AG20443 (cell line): Measurements from ENCODE around the gene MBNL1.

ENCODE experiments used
- DNase-seq: peaks from one replicate; pipeline ENCODE4 v3.0.0; 2012; ENCODE audit warnings: low spot score, mixed read lengths

The MBNL1 gene

DNA sequence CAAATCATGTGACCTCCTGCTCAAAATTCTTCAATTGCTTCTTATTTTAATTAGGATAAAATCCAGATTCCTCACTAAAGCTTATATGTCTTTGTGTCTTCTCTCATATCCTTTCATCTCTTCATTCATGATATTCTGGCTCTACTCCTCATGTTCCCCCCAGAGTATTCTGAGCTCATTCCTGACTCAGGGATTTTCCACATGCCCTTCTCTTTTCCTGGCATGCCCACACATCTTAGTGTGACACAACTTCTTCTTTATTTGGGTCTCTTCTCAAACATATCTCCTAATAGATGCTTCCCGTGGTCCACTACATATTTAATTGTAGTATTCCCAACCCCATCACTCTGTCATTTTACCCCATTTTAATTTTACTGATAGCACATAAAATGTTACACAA is 15.2 kb upstream of the MBNL1 start:
- DNase-seq: no peak

DNA sequence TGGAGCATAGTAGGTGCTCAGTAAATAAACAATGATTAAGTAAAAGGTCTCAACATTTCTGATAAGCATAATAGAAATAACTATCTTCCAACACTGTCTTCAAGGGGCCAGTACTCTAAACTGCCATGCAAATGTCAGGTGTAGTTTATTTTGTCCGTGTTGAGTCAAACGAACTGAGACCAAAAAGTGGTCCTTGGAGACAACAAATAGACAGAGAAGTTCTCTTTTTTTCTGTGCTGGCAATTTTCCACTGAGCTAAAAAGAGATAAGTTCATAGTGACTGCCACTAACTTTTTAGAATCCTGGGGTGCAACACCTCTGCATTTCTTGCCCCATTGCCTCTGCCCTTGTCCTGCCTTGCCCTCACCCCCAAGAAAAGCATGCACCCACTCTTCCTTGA is 14.7 kb upstream of the MBNL1 start:
- DNase-seq: no peak

DNA sequence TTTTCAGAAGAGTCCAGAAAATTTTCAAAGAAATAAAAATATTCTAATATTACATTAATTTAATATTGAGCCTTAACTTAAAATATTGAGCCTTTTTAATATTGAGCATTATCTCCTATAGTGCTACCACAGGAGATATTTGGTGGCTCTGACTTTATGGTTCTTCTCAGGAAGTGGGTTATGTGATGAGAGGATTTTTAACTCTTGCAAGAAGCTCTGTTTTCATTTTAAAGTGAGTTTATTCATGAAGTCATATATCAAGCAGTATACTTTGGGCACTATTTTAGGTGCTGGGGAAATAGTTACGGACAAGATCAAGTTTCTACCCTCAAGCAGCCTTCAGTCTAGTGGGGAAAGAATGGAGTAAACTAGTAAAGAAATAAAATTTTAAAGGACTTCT is 13.4 kb upstream of the MBNL1 start:
- DNase-seq: no peak

DNA sequence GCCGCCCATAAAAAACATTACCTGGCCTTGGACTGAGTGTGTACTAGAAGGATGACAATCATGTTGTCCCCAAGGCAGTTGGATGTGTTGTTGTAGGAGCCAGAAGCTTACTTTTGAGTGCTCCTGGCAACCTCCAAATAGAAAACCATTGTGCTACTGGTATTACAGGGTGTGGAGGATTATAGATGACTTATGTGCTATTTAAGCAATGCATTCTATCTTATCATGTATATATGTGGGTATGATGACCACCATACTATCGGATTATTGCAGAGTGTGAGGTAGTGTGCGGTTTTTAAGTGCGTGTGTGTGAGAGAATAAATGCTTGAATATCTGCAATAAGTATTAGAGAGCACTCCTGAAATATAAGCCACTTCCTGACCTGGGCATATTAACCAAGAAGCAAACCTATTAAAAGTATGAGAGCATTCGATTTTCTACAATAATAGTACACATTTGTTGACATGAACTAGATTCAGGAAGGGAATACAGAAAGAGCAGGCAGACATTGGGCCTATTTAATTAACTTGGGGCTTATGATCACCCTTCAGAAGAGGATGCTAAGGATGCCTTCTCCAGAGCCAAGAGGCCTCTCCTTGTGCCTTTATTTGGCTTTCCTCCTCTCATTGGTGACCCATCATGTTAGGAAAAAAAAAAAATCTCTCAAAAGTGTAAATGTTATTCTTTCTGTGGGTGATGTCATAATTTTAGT is 11.7 kb upstream of the MBNL1 start:
- DNase-seq: peak; percentile 34

DNA sequence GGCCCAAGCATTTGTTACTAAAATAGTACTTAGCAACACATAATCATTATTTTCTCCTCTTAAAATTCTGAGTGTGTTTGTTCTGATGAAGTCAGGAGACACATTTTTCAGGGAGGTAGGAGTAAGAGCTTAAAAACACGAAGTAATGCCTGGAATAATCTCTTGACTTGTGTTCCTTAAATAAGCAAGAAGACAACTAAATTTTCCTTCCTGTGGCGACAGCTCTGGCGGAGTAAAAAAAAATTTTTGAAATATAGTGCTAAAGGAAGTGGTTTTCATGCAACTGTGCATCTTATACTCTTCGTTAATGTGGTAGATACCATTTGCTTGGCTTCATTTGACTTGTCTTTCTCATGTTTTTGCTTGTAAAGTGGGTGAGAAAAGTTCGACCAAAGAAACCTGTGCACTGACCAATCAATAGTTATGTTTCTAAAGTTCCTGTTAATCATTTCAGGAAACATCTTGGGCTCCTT is 11.1 kb upstream of the MBNL1 start:
- no peak for DNase-seq

DNA sequence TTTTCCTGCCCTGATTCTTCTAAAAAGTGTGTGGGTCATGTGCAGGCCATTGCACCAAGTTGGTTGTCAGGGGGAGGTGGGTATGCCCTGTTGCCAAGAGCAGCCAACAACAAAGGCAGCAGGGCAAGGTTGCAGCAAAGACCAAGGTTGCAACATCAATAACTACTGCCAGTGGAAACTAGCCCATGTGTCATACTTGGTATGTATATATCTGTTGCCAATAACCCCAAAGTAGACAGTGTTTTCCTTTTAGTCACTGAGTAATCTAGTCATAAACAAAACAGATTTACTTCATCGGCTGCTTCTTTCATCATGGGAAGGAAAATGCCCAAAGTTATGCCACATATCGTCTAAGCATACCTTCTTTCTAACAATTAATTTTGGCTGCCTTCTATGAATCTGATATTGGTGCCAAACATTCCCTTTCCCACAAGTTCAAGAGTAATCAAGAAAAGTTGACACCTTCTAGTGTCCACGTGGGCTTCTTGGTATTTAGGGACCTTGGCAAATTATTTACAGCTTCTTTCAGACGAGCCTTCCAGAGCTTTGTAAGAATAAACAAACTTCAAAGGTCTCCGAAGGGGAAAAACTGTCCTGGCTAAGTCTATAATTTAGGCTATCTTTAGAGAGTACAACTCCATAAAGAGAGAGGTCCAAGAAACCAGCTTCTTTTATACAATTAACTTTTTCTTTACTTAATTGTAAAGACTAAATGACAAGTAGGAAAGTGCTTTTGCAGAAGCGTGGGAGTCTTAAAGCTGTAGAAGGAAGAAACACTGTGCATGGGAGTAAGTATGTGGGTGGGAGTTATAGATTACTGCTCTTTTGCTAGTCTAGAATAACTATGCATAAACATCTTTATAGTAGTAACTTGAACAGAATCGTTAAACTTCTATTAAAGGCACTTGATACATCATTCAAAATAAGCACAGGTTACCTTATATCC is 10.0 kb upstream of the MBNL1 start:
- peak; percentile 95 for DNase-seq

DNA sequence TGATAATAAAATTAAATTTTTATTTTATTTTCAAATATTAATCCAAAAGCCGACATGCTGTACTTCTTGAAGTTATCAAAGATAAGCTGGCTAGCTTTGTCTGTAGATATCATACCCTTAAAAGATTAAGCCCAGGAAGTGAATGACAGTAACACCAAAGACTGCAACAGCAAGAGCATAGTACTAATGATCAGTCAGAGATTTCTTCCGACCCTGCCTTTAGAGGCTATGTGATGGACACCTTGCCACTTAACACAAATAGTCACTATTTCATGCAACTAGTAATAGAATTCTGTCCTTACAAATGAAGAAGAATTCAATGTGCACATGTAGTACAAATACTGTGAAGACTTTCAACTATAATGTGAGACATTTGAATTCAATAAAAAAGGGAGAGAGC is 9.3 kb upstream of the MBNL1 start:
- no peak for DNase-seq

DNA sequence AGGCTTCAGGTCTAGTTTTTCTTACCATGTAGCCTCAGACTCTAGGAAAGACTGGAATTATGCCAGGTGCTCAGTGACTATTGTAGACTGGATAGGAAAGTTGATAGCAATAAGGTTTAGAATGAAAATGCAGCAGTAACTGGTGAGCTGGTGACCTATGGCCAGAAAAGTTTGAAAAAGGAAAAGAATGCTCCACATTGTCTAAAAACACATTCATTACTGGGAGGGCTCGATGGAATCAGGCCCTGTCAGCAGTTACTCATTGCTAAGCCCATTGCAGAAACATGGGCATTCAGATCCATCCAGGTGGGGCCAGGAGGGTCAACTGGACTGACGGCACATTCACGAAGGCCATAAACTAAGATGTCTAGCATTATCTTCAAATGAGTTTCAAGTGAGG is 8.7 kb upstream of the MBNL1 start:
- DNase-seq: no peak

DNA sequence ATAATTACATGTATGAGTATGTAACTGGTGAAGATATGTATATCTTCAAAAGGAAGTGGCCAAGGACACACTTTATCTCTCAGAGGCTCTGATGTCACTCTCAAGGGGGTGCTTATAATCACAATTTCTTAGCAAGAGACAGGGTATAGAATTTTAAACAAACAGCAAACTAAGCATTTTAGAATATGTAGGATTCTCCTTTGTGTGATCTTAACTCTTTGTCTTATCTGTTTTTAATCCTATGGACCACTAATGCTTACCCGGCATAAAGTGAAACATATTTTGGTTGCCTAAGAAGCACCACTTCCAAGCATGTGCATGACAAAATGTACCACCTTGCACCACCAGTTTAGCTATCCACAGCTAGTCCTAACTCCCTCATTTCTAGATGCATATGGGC is 8.2 kb upstream of the MBNL1 start:
- no peak for DNase-seq

DNA sequence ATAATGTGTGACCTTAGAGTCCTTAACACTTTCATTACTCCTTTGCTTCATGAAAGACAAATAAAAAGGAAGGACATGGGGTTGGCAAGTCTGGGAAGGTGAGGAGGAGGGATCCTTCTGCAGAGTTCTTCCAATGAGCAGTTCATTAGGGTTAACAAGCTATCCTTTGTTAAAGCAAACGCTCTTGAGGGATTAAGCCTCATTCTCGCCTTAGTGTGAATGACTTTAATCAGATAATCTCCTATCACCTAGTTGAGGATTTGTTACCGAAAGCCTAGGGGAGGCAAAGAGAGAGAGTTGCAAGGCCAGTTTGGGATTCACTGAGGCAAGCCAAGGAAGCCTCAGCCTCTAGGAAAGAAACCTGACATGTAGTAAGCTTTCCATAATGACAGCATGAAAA is 7.4 kb upstream of the MBNL1 start:
- DNase-seq: no peak

DNA sequence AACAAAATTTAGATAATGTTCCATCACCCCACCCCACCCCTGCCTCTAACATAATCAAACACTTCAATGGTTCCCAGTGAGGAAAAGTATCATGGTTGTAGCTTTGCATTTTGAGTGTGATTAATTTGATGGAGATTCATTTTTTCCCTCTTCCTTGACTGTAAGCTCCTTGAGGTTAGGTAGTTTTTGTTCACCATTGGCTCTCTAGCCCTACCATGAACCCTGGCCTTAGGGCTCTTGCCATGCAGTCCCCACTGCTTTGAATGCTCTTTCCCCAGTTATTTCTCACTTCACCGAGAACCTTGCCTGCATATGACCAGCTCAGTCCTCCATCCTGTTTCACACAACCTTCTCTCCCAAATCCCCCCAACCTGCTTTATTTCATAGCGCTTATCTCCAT is 5.0 kb upstream of the MBNL1 start:
- no peak for DNase-seq

DNA sequence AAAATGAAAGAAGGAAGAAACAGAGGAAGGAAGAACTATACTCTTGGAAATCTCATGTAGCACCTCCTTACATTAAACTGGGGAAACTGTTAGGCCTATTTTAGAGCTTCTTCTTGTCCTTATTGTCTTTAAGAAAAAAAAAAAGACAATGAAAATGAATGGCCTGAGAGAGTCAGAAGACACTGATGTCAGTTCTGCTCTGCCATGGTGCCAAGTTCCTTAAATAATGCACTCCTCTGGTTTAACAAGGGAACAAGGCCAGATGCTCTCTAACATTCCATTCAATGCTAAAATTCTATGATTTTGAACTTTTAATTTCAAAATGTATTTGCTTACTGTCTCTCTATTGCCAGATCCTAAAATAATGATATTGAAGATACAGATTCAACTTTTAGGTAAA is 4.4 kb upstream of the MBNL1 start:
- DNase-seq: peak; percentile 9

DNA sequence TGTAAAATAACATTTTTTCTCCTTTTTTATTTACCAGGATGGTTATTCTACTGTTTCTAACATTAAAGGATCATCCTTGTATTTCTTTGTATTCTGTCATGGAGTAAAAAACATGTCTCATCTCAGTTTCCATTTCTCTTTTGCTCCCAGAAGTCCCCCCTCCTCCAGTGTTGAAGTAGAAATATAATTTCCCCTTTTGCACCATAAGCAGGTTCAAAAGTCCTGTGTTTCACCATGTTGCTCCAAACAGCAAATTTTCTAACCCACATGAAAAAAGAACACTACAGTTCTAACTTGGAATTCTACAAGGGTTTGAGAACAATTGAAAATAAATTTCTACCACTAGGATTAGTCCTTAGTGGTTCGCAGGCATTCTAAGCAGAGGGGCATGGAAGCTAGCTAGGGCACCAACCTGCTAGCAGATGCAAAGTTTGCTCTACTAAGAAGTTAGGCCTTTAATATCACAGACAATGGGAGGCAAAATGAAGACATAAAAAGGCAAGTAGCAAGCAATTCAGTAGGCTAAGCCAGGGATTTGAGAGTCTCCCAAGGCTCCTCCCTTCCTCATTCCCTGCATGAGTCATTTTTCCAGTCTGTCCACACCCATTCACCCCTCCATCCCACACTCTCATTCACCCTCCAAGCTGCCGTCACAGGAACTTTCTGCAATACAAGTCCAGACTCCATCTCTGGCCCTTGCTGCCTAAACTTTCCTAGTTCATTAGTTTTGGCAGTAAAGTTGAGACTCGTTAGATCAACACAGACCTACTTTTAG is 2.3 kb upstream of the MBNL1 start:
- DNase-seq: peak; percentile 81

DNA sequence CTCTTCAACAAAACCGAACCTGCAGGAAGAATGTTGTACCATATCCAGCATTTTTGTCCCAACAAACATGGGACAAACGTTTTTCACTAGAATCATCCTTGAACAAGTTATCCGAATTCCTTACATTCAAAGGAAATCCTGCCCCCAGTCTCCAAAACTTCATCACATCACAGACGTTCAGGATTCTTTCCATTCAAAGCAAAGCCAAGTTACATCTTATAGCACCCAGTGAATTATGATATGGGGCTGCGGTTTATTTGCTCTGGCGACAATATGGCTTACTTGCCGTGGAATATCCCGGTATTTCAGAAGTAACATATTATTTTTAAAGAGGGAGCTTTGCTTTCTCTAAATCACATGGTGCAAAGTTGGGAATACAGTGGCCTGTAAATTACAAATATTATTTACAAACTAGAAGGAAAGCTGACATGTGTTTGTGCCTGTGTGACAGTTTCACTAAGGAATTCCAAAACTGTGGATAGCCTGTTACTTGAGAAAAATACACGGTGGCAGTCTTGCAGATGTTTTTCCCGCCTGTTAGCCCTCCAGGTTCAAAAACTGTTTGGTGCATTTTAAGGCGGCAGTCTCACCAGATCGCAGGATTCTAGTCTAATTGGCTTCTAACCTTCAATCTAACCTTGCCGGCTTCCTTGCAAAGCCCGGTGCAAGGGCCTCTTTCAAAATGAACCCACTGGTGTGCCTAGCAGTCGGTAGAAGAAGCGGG is 736 bp upstream of the MBNL1 start:
- DNase-seq: no peak

DNA sequence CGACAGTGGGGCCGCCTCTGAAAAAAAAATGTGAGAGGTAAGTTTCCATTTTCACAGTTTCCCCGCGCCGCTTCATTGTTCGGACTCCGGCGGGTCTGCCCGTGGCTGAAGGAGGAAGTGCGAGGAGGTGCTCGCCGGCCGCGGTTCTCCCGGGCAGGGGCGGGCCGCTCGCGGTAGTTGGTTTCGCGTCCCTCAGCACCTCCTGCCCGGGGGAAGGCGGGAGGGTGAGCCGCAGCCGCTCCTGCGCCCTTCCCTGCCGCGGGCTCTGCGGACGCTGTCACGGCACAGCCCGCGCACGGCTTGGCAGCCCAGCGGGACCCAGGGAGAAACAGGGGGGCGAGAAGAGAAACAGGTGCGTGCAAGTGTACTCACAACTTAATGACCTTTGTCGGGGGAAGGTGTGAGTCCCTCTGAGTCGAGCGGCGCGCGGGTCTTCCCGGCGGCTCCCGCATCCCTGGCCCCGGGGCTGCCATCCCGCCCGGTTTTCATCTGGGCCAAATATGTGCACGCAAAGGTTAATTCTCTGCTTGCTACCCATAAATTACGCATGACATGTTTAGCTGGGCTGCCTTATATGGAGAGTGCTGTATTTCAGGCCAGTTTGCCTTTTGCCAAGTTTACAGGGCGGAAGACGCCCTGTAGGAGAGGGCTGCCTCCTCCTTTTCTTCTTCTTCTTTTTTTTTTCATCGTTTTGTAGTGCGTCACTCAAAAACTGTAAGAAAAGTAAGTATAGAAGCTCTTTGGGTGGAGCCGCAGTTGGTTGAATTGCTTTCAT is 514 bp downstream of the MBNL1 start:
- peak; percentile 70 for DNase-seq

DNA sequence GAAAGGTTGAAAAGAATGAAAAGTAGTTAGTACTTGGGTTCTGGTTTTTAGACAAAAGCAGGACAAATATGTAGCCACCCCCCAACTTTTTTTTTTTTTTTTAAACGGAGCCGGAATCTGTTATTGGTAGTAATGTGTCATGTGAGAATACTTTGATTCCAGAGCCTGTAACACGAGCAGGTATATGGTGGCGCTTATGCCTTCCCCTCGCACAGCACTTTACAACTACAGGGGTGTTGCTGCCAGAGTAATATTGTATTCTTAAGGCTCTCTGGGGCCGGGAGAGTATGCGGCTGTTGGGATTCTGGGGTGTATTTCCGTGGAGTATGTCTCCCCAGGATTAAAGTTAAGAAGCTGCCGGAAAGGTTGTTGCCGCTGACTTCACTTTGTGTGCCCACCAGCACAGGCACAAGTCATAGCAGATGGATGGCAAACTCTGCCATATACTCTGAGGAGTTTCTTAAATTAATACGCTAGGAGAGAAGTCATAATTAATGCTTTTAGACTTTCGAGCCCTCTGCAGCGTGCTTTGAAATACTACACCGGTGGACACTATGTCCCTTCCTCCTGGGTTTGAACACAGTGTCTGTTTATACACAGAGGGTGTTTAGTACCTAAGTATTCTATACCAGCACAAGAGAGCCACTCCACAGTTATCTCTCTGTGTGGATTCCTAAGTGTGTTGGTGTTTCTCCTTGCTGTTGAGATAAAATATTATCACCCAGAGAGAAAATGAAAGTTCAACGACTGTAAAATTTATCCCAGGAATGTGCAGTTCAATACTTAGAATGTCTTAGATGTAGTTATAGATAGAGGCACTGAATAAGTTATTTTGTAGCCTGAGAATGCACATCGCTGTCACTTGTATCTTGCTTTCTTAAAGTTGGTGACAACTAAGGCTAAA is 1.4 kb downstream of the MBNL1 start:
- peak; percentile 41 for DNase-seq

DNA sequence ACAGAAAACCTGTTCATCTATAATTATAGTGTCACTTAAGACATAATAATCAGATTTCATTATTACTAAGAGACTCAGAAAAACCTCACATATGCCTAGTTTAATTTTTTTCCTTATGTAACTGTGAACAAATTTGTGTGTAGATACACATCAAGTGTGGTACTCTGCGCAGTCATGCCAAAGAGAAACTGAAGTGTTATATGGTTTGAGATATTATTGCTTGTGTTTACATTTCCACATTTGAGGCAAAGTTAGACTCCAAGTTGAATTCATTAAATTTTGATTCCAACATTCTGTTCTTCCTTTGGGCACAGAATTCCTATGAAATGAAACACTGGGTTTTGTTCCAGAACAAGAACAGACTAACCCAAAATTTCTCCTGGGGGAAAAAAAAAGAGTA is 2.2 kb downstream of the MBNL1 start:
- DNase-seq: no peak

DNA sequence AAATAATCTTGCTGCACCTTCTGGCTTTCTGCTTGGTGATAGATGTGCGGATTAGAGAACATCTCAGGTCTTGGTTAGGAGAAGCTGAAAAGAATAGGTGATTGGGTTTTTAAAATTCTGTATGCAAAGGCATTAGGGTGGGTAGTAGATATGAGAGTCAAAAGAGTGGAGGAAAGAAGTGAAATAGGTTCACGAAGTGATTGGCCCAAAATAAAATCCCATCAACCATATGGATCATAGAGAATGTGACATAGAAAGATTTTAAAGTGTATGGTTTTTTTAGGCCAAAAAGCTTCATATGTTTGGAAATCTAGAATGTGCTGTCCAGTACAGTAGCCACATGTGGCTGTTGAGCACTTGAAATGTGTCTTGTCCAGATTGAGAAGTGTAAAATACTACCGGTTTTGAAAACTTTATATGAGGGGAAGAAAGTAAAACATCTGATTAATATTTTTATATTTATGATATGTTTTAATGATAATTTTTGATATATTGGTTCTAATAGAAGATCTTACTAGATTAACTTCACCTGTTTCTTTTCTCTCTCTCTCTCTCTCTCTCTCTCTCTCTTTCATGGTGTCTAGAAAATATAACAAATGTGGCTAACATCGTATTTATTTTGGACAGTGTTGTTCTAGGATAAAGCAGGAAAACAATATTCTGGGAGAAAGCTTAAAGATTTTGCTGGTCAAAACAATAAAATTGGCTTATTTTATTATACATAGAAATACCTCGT is 2.9 kb downstream of the MBNL1 start:
- no peak for DNase-seq

DNA sequence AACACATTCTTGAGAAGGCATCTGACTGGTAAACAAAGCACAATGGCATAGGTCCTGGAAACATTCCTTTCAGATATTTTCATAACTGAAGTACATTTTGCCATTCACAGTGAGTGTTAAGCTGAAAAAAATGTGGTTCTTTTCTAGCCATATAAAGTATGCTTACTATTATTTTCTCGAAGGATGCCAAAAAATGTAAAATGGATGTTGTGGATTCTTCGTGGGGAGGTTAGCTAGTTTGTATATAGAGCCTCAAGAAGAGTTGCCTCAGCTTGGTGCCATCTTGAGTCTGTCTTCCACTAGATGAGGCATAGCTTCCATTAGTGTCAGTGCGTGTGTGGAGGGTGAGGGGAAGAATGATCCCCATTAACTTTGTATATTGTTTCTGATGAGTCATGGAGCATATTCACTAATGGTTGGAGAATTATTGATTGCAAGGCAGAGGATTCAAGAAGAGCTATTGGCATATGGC is 4.1 kb downstream of the MBNL1 start:
- DNase-seq: peak; percentile 26
